Panc1 (cell line): ENCODE results near the gene PRPF18.

Experiments used
- CTCF ChIP-seq: fragments of 450-650 bp; IDR thresholded peaks from 2 replicates; pipeline ENCODE4 v1.5.1; 2017; ENCODE audit warnings: mild to moderate bottlenecking
- POLR2AphosphoS5 ChIP-seq: IDR thresholded peaks from 2 replicates; pipeline ENCODE4 v1.6.1; 2012; ENCODE audit warnings: mild to moderate bottlenecking, low read depth, low read length, moderate library complexity

- TF ChIP-seq CTCF (no peak), POLR2AphosphoS5 (no peak)
These were observed 71.5 kb downstream of the PRPF18 start for GRCh38 chr10:13658264-13658663.
